NCI-H146 (cell line): Measurements from ENCODE around the gene SORCS3.

Experiments
- DNase-seq: peaks from one replicate; lab custom pipeline; 2025; lab: John Stamatoyannopoulos, UW

The SORCS3 gene

DNA sequence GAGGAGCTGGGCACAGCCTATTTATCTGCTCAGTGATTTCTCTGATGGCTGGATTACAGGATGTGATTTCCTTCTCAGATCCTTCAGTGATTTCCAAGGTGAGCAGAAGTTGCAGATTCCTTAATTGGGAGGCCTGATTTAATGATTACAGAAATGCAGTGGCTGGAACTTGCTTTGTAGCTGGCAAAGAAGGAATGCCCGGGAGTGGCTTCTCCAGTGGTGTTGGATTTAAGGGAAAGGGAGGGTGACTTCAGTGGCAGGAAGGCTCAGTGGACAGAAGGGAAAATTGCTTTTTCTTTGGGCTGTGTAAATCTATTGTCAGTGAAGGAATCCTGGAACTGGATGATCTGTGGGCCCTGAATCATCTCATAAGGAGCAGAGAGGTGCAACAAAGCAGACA lies 5.1 kb downstream of the SORCS3 start:
- no peak for DNase-seq

DNA sequence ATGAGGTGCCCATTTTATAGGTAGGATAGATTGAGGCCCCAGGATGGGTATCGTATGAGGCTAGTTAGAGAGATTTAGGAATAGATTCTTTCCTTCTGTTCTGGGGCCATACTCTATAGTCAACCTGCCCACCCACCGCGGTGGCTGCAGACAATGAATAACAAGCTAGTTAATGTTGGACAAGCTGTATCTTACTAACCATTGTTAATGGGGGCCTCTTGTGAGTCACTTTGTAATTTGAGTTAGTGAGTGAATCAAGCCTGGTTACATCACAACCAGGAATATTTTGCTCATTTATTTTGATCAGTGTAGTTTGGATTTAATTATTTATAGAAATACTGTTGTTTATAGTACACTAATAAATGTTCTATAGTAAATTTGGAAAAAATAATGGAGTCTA lies 7.3 kb downstream of the SORCS3 start:
- DNase-seq = no peak

DNA sequence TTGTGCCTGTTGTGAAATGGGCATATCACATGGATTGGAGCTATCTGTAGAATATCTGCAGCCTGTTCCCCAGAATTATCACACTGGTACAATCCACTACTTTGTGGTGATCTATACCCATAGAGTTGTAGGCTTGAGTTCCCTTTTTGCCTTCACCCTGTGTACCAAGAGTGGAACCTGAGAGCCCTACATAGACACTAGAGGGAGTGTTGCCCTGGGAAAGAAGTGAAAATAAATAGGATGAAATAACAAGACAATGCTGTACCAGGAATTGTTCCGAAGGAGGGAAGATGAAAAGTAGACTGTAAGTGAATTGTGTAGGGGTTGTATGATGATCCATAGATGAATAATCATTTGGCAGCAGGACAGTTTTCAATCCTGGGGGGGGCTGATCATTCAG lies 9.0 kb downstream of the SORCS3 start:
- peak; percentile 50 for DNase-seq

- DNase-seq = no peak
Observed at GRCh38 chr10:104650635-104651331, 9.7 kb downstream of the SORCS3 start.

DNA sequence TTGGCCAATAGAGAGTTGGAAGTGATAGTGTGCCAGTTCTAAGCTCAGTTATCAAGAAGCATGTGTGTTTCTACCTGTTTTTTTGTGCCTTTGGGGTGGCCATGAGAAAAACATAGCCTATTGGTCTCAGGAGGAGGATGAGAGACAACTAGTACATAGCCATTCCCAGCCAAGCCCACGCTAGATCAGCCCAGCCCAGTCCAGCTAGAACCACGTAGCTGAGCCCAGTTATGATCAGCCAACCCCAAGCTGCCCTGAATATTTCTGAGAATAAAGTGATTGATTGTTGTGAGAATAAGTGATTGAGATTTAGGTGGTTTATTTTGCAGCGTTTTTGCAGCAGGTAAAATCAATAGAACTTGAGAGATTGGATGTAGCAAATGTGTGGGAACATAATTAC lies 15.9 kb downstream of the SORCS3 start:
- no peak for DNase-seq

- no peak for DNase-seq
Observed at GRCh38 chr10:104657457-104657856, 16.4 kb downstream of the SORCS3 start.

DNA sequence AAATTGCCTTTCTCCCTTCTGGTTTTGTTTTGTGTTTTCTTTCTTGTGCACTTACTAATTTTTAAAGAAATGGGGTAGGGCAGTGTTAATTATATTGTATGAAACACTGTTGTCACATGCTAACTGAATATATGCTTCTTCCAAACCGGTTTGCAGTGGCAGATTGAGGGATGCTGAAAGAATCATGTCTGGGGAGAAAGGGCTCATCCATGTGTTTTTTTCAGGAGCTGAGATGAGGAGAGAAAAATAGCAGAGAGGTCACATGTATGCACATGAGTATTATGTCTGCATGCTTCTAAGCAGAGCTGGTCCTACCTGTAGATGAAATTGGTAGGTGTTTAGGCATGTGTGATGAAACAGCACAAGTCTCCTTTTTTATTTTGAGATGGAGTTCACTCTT lies 17.0 kb downstream of the SORCS3 start:
- DNase-seq = no peak

- DNase-seq = no peak
Observed at GRCh38 chr10:104659809-104660208, 18.7 kb downstream of the SORCS3 start.

- no peak for DNase-seq
Observed at GRCh38 chr10:104663076-104663475, 22.0 kb downstream of the SORCS3 start.

GRCh38 chr10:104663563-104663962 lies 22.5 kb downstream of the SORCS3 start:
- no peak for DNase-seq

DNA sequence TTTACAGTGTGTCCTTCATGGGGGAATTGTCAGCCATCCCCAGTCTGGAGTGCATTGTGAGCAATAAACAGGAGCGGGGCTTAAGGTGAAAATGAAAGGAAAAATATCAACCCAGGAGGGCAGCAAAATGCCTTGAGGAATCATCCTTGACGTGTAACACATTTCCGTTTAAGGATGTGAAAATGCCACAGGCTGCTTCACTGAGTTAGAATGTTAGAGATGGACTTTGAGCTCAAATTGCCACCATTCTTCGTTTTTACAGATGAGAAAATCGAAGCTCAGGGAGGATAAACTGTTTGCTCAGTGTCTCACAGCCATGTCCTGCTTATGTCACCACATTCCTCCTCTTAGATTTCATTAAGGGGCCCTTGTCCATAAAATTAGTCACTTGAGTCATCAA lies 23.1 kb downstream of the SORCS3 start:
- no peak for DNase-seq

DNA sequence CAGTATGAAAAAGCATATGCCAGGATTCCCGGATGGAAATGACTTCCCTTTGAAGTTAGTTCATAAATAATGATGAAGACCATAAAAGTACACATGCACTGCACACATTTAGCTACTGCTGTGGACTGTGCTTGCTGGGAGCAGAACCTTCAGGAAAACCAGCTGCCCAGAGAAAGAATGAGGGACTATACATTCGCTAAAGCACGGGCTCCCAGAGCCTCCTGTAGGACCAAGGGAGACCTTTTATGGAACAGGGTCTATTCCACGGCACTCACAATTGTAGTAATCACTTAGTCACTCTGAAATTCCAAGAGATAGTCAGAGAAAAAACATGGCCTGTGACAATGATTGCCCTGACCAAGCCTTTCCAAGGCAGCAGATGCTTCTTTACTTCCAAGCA lies 24.1 kb downstream of the SORCS3 start:
- DNase-seq = no peak

- no peak for DNase-seq
Observed at GRCh38 chr10:104666106-104666505, 25.0 kb downstream of the SORCS3 start.

- no peak for DNase-seq
Observed at GRCh38 chr10:104676874-104677273, 35.8 kb downstream of the SORCS3 start.

DNA sequence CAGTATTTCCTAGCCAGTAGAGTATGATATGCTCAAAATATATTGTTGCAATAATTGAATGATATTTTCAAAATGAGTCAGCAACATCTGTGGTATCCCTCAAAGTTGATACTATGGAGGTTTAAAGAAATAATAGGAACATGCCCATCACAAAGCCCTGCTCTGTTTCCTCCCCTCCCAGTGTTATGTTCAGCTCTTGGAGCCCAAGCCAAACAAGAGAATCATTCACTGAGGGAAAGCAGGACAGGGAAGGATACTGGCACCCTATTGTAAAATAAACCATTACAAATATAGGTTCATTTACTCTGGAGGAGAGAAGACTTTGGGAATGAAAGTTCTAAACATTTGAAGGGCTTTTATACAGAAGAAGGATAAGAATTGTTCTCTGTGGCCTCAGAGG lies 37.6 kb downstream of the SORCS3 start:
- DNase-seq = no peak

DNA sequence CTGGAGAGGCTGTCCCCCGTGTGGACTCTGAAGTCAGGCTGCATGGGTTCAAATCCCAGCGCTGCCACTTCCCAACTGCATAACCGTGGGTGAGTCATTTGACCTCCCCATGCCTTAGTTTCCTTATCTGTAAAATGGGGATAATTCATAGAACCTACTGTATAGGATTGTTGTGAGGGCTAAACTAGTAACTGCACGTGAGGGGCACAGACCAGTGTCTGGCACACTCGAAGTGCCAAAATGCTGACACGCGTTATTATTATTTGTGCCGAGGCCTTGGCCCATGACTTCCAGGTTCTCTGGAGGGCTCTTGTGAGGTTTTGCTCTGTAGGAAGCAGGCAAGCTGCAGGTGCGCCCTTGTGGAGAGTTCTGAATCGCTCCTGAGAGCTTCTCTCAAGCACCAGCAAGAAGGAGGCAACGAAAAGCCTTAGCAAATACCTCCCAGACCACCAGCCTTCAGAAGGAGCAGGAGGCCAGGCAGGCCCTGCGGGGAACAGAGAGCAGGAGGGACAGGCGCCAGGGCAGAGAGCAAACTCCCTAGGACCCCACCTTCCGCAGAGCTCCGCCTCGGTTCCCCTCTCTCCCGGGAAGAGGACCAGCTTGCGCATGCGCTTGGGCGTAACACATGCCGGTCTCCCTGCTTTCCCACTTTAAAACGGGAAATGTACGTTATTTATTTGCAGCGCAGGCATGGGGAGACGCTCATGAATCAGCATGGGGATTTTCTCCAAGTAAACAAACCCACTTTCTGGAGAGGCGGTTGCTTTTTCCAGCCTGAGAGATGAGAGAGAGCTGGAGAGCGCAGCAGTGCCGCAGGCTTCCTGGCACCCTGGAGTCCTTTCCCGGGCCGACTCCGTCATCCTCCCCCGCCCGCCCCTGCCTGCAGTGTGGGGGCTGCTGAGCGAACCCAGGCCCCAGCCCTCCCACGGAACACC lies 39.6 kb downstream of the SORCS3 start:
- DNase-seq = no peak

DNA sequence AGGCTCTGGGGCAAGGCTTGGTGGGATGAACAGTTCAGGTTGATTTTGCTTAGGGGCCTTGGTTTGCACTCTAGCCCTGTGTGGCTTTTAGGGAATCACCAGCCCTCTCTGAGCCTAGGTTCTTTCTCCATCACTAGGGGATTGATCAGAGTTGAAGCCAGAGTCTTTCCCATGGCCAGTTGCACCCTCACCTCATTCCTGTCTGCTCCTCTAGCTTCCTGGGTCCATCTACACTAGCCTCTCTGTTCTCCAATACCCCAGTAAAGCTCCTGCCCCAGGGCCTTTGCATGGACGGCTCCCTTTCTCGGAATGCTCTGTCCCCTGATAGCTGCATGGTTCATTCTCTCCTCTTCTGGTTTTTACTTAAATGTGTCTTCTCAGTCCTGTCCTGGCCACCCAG lies 40.4 kb downstream of the SORCS3 start:
- DNase-seq = no peak

- no peak for DNase-seq
Observed at GRCh38 chr10:104683567-104683966, 42.5 kb downstream of the SORCS3 start.

- DNase-seq = no peak
Observed at GRCh38 chr10:104686829-104687228, 45.7 kb downstream of the SORCS3 start.

GRCh38 chr10:104688251-104689042 lies 47.4 kb downstream of the SORCS3 start:
- DNase-seq = no peak

DNA sequence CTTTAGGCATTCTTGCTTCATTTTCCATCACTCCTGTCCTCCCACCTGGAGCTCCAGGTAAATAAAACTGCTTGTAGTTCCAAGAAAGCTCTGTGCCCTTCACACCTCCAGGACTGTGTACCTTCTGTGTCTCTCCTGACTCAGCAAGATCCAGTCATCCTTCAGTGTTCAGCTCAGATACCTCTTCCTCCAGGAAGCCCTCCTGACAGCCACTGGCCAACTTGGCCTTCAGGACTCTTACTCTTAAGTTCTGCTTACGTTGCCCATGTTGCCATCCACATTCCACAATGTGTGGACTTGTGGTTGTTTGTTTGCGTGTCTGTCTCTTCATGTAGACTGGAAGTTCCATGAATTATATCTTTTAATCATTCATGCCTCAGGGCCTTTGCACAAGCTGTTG lies 48.0 kb downstream of the SORCS3 start:
- no peak for DNase-seq

DNA sequence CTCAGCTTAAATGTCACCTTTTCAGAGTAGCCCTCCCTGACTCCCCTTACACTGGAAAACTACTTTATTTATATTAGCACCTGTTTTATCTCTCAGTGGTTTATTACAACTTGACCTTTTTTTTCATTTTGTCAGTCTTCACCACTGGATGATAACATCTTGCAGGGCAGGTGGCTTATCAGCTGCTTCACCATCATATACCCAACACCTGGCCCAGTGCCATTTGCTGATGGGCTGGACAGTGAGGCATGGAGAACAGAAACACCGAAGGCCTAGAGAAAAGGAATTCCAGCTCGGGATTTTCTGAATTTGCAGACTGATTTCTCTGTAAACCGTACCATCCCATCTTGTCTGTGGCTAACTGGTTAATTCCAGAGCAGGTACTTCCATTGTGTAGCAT lies 48.5 kb downstream of the SORCS3 start:
- peak; percentile 59 for DNase-seq

DNA sequence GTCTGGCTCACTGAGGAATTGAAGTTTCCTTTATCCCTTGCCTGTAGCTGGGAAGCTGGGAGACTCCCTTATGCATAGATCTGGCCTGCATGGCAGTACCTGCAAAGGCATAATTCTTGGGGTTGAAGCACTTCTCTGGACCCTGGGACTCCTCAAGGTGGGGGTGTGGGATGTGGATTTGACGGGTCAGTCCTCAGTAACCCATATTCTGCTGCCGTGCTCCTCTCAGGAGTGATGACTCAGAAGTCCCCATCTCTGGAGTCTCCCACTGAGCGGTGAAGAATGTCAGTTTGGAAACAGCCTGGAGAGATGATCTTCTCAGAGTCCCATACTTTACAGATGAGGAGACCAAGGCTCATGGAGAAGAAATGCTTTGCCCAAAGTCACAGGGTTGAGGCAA lies 49.0 kb downstream of the SORCS3 start:
- DNase-seq = no peak
